Fibroblast of lung (primary cell): Measurements from ENCODE around the gene COX4I2.

ENCODE experiments used
- EZH2 ChIP-seq: IDR thresholded peaks from 2 replicates; pipeline ENCODE4 v1.5.1; 2012; ENCODE audit warnings: low read length, control low read depth, mild to moderate bottlenecking; ENCODE audit errors: missing control alignments
- TF ChIP-seq, protein P1 (sequence below), 2 donors: IDR thresholded peaks in 1 of 2; conservative IDR thresholded peaks in 1 of 2; 1 replicate in 1 of 2; 2 replicates in 1 of 2; pipeline ENCODE4 v1.5.1; 2011 to 2012; ENCODE audit warnings: low read length in 2 of 2, control low read depth in 1 of 2, inconsistent platforms in 1 of 2, low read depth in 1 of 2, mild to moderate bottlenecking in 1 of 2

GRCh38 chr20:31677553-31678260, 40.0 kb downstream of the COX4I2 start:
- TF ChIP-seq, protein P1, sequence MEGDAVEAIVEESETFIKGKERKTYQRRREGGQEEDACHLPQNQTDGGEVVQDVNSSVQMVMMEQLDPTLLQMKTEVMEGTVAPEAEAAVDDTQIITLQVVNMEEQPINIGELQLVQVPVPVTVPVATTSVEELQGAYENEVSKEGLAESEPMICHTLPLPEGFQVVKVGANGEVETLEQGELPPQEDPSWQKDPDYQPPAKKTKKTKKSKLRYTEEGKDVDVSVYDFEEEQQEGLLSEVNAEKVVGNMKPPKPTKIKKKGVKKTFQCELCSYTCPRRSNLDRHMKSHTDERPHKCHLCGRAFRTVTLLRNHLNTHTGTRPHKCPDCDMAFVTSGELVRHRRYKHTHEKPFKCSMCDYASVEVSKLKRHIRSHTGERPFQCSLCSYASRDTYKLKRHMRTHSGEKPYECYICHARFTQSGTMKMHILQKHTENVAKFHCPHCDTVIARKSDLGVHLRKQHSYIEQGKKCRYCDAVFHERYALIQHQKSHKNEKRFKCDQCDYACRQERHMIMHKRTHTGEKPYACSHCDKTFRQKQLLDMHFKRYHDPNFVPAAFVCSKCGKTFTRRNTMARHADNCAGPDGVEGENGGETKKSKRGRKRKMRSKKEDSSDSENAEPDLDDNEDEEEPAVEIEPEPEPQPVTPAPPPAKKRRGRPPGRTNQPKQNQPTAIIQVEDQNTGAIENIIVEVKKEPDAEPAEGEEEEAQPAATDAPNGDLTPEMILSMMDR (conservative IDR thresholded peaks at IDR 0.05 in 1 of 2, IDR thresholded peaks at IDR 0.05 in 1 of 2; ENCODE audit: low read depth in 1 of 2, low read length in 2 of 2): no peak
- TF ChIP-seq EZH2: no peak
